TTC549 (cell line): ENCODE results near the gene VIPAS39.
"Not testable (repeated sequence)": the region's sequence is repeated elsewhere in the genome, so short reads cannot be mapped to it uniquely, and the experiment has no call there.

Experiments used
- FAIRE-seq: peaks from 2 replicates; lab custom pipeline; 2012; peaks lifted over from hg19 to GRCh38; lab: Jason Lieb, UNC

Gene VIPAS39

GRCh38 chr14:77470224-77470870, 12.9 kb upstream of the VIPAS39 start:
- no peak for FAIRE-seq

GRCh38 chr14:77469539-77469938, 12.1 kb upstream of the VIPAS39 start:
- no peak for FAIRE-seq

GRCh38 chr14:77469067-77469505, 11.7 kb upstream of the VIPAS39 start:
- FAIRE-seq, result no peak

DNA sequence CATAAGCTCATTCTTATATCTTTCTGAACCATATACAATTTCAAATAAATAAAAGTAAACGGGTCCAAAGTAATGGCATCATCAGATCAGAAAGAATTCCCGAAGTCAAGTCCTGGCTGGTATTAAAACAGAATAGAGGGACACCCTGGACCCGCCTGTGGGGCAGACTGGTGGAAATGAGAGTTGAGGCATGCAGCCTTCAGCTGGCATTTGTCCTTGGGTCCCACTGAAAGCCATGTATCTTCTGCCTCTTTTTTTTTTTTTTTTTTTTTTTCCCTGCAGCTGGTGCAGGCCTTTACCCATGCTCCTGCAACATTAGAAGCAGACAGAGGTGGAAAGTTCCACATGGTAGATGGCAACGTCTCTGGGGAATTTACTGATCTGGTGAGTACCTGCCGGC, 10.4 kb upstream of the VIPAS39 start:
- no peak for FAIRE-seq

DNA sequence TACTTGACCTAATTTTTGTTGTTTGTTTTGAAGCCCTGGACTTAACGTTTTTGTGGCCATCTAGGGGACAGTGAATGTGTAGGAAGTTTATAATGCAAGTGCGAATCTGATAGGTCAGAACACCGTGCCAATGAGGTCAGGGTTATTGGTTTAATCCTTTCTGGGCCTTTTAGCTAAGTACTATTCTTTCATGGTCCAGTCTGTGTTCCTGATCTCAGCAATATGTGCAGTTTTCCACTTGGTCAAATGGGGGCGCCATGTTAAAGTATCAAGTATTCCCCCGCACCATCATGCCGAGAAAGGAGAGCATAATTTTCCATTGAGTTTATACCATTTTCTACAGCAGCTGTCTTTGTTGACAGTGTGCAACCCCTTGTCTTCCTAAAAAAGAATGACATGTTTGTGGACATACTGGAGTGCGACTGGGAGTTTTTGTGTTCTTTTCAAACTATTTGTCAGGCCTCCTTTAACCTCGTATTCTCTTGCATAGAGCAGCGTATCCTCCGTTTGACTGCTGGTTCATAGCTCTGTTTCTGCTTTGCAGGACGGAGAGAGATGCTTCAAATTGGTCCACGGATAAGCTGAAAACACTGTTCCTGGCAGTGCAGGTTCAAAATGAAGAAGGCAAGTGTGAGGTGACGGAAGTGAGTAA, 1.8 kb upstream of the VIPAS39 start:
- FAIRE-seq, result no peak

GRCh38 chr14:77458249-77458950, 999 bp upstream of the VIPAS39 start:
- FAIRE-seq, result no peak

- FAIRE-seq, result no peak
Observed at GRCh38 chr14:77457115-77457521, 283 bp downstream of the VIPAS39 start.

DNA sequence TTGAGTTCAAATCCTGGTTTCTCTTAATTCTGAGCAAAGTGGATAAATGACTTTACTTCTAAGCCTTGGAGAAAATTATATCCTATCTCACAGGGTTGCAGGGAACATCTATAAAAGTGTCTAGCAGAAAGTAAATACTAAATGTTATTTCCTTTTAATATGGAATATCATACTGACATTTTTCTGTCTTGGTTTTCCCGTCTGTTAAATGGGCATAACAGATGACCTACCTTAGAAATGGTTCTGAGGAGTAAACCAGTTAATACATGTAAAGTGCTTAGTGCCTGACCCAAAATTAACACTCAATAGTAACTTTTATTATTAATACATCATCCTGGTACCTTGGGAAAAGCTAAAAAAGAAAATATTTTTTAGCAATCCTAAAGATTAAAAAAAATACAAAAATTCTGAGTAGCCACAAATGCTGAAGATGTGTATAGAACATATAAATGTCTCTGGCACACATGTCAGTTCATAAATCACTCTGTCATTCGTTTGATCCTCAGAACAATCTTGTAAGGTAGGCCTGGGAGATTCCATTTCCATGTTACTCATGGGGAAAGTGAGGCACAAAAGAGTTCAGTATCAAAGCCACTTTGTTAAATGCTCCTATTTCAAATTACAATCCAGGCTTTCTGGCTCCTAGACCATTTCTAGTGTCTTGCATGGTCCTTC, 1.3 kb downstream of the VIPAS39 start:
- FAIRE-seq, result no peak

- no peak for FAIRE-seq
Observed at GRCh38 chr14:77442196-77442595, 15.2 kb downstream of the VIPAS39 start.

DNA sequence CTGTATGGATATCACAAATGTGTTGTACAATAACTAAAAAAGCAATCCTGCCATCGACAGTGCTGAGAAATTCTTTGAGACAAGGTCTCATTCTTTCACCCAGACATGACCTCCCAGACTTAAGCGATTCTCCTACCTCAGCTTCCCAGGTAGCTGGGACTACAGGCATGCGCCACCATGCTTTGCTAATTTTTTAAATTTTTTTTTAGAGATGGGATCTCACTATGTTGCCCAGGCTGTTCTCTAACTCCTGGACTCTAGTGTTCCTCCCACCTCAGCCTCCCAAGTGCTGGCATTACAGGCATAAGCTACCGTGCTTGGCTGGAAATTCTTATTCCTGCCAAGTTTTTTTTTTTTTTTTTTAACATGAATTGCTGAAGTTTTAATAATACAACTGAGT, 17.5 kb downstream of the VIPAS39 start:
- no peak for FAIRE-seq

DNA sequence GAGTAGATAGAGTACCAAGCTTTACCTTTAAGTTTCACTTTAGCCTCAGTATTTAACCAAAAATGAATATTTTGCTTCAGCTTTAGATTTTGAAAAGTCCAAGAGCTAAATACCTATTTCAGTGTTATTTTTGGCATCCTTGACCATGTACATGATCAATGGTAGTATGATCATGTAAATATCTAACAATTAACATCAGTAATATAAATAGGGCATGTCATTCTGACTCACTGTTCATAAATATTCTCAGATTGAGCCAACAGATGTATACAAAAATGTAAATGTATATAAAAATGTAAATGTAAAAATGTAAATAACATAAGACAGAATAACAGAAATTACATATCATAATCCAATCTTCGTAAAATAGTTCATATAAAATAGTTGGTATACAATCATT, 18.8 kb downstream of the VIPAS39 start:
- no peak for FAIRE-seq

DNA sequence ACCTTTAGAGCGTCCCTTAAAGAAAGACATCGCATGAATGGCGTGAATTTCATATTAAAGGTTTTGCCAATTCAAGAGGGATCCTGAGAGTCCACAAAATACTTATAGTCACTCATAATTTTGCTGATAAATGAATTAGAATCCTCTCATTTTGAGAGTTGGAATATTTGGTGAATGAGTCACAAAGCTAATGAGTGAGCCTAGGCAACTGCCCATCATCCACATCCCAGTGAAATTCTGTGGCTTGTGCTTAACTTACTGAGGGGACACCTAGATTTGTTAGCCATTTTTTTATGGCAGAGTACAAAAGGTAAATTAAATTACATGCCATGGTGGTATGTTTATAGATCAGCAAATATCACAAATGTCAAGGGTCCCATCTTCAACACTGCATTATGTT, 21.4 kb downstream of the VIPAS39 start:
- no peak for FAIRE-seq

GRCh38 chr14:77426396-77426795, 31.0 kb downstream of the VIPAS39 start:
- FAIRE-seq, result no peak

- no peak for FAIRE-seq
Observed at GRCh38 chr14:77424862-77425261, 32.5 kb downstream of the VIPAS39 start.

DNA sequence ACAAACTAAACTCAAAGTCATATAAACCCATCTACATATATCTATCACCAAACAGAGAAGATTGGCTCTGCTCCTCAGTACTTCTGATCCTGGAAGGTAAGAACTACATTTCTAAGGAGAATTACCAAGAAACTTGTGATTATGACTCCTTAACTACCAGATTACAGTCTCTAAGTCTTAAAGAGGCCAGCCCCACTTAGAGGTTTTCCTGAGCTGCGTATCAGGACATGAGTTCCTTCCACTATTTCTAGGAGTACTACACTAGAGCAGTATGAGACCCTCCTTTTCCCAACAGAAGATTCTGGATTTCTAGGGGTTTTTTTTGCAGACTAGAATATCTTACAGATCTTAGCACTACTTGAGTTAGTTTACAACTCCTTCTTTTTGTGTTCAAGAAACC, 34.0 kb downstream of the VIPAS39 start, which contains the start of gene NOXRED1:
NOXRED1 (minus strand) TSS at position 101 of the 400 bp plus-strand sequence. CDS start 634 bp downstream, outside the sequence.
- no peak for FAIRE-seq

- FAIRE-seq, result no peak
Observed at GRCh38 chr14:77421201-77421600, 36.2 kb downstream of the VIPAS39 start.

DNA sequence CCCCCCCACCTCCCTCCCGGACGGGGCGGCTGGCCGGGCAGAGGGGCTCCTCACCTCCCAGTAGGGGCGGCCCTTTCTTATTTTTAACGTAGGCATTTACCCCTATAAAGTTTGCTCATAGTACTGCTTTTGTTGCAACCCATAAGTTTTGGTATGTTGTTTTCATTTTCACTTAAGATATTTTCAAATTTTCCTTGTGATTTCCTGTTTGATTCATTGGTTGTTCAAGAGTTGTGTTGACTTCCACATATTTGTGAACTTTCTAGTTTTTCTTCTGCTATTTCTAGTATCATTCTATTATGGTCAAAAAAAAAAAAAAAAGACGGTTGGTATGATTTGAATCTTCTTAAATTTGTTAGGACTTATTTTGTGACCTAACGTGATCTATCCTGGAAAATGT, 40.6 kb downstream of the VIPAS39 start:
- no peak for FAIRE-seq

- not testable (repeated sequence) for FAIRE-seq
Observed at GRCh38 chr14:77416098-77416497, 41.3 kb downstream of the VIPAS39 start.

GRCh38 chr14:77415403-77416030, 41.9 kb downstream of the VIPAS39 start:
- not testable (repeated sequence) for FAIRE-seq

- FAIRE-seq, result no peak
Observed at GRCh38 chr14:77409131-77409533, 48.3 kb downstream of the VIPAS39 start.

- FAIRE-seq, result no peak
Observed at GRCh38 chr14:77407158-77407557, 50.2 kb downstream of the VIPAS39 start.

DNA sequence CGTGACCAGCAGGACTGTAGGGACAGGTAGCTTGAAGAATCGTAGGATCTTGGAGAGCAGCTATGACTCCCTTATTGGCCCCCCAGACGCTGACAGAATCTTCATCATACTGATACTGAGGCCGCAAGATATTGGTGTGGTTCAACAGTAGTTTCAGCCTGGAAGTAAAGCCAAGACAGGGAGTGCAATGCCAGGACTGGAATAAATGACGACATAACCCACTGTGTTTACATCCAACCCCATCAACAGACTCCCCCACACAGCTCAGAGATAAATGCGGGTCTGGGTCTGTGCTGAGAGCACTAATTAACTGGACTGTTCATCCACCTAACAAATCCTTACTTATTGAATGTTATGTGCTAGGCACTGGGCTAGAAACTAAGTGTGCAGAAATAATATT, 50.7 kb downstream of the VIPAS39 start:
- FAIRE-seq, result no peak
